Stimulated activated CD8-positive, alpha-beta memory T cell treated with anti-CD3 and anti-CD28 coated beads, Interleukin-7, amount 100 ng/mL, for 24 hours (primary cell): ENCODE results near the gene FAM174C.

ENCODE experiments used
- DNase-seq: peaks from one replicate; pipeline ENCODE4 v3.0.0-alpha.2; 2020; ENCODE audit warnings: low read depth

FAM174C gene

DNA sequence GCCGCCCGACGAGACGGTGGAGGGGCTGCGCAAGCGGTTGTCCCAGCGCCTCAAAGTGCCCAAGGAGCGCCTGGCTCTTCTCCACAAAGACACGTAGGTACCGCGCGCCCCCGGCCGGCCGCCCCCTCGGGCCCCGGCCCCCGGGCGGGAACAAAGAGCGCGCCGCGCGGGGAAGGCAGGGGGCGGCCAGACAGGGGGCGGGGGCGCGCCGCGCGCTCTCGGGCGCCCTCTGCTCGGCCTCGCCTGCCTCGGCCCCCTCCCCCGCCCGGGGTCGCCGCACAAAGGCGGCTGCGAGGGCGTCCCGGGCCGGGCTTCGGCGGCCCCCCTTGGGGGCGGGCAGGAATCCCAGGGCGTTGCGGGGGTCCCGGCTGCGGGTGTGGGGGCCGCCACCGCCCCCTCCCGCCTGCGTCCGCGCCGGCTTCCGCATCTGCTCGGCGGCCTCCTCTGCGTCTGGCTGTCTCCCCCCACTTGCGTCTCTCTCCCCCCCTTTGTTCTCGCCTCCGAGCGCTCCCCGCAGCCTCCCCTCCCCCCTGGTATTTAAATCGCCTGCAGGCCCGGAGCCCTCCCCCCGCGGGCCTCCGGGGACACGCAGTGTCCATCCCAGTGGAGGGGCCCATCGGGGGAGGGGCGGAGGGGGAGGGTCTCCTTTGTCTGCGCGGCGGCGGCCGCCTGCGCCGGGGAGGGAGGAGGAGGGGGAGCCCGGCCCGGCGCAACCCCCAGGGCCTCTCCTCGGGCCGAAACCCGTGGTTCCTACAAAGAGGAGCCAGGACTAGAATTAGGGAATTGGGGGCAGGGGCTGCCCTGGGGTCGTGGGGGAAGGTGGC is 24.7 kb upstream of the FAM174C start:
- no peak for DNase-seq

DNA sequence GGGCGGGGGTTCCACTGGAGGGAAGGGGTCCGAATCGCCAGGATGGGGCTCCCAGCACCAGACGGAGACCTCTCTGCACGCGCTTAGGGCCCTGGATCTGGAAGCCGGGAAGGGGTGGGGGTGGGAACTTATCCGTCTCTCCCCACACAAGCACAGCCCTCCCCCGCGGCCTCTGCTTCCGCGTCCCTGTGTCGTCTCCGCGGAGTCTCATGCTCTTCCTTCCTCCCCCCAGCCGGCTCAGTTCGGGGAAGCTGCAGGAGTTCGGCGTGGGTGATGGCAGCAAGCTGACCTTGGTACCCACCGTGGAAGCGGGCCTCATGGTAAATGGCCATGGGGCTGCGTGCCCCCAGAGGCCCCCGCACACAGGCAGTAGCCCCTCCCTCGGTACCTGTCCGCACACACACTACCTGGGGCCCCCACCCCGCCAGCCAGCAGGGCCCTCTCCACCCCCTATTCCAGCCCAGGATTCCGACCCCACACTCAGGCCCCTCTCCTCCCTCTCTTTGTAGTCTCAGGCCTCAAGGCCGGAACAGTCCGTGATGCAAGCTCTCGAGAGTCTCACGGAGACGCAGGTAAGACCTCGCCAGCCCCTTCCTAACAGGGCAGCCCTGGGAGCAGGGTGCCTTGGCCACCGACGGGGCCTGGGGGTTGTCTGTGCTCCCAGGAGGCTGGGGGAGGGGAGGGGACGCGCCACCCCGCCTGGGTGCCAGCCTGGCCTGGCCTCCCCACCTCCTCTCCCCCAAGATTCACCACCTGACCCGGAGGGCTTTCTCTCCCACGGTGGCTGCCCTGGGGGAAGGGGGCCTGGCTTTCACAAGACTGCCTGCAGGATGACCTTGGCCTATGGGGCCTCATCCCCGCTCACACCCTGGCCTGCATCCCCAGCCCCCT is 23.8 kb upstream of the FAM174C start:
- DNase-seq: no peak

DNA sequence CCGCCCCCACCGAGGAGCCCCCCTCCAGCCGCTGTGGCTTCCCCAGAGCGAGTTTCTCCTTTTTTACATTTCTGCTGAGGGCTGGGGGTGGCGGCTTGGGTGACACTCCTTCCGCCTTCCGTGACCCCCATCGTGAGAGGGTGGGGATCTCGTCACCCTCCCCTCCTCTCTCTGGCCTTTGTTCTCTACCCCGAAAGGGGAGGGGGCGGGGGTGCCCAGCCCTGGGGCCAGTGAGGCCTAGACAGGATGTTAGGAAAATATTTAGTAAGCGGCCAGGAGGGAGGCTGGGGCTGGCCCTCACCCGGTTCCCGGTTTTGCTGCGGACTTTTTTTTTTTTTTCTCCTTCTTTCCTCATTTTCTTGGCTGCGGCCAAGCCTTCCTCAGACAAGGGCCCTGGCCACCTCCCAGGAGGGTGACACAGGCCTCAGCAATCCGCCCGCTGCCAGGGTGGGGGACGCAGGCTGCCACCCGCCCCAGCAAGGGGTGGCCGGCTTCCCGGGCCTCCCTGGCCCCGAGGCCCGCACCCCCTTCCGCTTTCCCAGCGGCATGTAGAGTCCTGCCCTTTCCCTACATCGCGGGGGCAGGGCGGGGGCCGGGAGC is 23.0 kb upstream of the FAM174C start:
- no peak for DNase-seq

DNA sequence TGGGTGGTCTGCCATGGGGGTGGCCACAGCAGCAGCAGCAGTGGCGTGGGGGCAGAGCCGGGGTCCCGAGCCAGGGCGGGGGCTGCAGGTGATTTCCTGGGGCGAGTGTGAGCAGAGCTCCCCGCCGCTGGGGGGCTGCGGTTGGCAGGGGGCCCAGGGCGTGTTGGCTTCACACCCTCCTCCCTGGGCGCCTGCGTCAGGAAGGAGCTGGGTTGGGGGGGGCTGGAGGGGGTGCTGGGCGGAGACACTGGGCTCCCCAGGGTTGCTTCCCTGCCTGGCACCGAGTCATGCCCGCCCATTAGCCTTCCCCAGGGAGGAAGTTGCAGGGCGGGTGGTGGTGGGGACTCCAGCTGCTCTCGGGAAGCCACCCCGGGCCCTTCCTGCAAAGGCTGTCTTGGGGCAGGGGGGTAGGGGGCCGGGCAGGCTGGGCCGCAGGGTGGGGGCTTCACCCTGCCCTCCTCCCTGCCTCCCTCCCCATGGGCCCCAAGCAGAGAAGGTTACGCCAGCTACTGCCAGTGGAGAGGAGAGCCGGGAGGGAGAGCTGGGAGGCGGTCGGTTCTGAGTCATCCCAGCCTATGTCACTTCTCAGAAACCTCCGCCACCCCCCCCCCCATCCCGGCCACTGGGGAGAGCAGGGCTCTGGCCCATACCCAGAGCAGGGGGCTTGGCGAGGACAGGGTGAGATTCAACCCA is 22.4 kb upstream of the FAM174C start:
- no peak for DNase-seq

DNA sequence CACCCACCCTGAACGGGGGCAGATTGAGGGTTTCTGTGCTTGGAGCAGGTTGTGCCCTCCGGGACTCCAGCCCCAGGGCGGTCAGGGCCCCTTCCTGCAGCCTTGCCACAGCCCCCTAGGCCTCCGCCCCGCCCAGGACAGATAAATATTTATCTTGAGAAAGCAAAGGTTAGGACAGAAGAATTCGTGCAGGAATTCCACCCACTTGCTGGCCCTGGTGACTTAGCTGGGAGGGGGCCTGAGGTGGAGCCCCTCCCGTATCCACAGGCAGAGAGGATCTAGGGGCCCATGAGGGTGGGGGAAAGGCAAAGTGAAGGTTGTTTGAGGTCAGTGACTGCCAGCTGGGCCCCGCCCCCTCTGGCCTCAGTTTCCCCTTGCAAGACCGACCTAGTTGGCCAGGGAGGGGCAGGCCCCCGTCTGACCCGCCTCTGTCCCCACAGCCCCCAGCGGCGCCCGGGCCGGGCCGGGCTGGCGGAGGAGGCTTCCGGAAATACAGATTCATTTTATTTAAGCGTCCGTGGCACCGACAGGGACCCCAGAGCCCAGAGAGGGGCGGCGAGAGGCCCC is 21.7 kb upstream of the FAM174C start:
- DNase-seq: no peak

DNA sequence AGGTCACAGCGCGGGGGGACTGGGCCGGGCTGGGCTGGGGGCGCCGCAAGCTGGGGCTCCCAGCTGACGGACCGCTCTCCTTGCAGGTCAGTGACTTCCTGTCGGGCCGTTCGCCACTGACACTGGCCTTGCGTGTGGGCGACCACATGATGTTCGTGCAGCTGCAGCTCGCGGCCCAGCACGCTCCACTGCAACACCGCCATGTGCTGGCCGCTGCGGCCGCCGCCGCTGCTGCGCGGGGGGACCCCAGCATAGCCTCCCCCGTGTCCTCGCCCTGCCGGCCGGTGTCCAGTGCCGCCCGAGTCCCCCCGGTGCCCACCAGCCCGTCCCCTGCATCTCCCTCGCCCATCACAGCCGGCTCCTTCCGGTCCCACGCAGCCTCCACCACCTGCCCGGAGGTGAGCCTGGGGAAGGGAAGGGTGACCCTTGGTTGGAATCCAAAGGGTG is 21.2 kb upstream of the FAM174C start:
- no peak for DNase-seq

DNA sequence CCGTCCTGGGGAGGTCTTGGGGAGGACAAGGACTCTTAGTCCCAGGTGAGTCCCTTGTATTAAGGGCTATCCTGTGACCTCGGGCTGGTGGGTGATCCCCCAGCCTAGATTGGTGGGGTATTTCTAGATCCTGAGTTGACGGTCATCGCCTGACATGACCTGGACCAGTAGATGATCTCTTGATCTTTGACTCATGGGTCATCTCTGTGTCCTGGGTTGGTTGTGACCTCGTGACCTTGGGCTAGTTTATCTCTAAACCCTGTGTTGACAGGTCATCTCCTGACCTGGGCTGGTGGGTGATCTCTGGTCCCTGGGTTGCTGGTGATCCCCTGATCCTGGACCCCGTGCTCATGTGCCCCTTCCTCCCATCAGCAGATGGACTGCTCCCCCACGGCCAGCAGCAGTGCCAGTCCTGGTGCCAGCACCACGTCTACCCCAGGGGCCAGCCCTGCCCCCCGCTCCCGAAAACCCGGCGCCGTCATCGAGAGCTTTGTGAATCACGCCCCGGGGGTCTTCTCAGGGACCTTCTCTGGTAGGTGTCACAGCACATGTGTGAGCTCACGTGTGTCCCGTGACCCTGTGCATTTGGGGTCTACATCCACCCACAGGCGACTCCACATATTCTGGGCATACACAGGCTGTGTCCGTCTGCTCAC is 20.7 kb upstream of the FAM174C start:
- no peak for DNase-seq

DNA sequence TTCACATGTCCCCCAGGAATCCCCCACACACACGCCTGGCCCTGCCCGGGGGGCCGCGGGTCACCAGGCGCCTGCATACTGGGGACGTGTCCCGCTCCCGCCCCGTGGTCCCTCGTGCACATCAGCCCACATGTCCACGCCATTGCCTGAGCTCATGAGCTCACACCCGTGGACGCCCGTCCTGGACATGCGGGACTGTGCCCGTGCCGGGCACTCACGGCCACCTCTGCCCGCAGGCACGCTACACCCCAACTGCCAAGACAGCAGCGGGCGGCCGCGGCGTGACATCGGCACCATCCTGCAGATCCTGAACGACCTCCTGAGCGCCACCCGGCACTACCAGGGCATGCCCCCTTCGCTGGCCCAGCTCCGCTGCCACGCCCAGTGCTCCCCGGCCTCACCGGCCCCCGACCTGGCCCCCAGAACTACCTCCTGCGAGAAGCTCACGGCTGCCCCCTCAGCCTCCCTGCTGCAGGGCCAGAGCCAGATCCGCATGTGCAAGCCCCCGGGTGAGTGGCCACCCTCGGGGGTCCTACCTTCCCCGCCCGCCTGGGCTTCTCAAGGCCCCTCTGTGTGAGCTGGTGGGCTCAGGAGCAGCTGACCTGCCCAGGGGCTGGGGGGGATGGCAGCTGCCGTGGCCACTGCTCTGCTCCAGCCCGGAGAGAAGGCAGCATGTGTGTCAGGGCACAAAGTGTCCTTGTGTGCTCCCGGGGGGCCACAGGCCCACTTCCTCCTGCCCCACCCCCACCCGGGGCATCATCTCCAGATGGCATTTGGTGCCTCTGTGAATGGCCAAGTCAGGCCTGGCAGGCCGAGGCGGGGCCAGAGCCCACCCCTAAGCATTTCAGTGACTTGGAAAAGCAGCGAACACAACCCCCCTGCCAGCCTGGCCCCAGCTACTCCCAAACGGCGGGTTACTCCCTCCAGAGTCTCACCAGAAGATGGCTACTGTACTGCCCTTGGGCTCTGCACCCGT is 19.9 kb upstream of the FAM174C start:
- no peak for DNase-seq

DNA sequence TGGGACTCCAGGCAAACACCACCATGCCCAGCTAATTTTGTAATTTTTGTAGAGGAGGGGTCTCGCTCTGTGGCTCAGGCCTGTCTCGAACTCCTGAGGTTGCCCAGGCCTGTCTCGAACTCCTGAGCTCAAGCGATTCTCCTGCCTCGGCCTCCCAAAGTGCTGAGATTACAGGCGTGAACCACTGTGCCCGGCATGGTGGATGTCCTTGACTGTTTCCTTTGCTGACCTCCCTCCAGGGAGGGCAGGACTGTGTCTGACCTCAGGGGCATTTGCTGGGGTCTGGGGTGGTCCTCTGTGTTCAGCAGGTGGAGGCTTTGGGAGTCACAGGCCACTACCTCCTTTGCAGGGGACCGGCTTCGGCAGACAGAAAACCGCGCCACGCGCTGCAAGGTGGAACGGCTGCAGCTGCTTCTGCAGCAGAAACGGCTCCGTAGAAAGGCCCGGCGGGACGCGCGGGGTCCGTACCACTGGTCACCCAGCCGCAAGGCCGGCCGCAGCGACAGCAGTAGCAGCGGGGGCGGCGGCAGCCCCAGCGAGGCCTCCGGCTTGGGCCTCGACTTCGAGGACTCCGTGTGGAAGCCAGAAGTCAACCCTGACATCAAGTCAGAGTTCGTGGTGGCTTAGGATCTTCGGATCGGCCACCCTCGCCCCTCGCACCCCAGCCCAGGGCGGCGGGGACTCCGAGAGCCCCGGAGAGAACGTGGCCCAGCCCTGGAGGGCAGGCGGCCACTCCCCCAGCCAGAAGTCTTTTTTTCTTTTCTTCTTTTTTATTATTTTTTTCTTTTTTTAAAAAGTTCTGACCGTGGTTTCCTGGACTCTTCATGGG is 18.5 kb upstream of the FAM174C start:
- DNase-seq: no peak

DNA sequence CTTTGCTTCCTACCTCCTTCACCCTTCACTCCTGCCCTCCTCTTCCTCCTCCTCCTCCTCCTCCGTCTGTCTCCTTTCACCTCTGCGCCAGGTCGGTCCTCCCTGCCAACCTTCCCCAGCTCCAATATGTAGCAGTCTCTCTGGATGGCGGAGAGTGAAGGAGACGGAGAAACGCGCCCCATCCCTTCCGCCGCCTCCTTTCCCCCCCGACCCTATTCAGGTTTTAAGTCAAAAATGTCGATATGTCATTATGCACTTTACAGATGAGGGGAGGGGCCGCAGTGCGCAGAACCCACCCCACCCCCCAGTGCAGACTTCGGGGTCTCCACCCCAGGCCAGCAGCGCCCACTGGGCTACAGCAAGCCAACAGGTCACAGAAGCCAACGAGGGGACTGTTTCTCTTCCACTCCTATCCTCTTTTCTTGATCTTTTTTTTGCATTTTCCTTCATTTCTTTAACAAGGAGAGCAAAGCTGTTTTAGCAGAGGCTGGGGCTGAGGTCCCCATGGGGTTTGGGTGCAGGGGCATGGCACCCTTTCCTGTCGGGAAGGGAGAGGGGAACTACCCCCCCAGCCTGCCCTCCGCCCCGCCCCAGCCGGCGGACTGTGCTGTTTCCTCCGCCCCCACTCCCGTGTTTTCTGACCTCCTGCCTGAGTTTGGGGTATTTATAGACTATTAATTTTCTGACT is 17.7 kb upstream of the FAM174C start:
- no peak for DNase-seq

DNA sequence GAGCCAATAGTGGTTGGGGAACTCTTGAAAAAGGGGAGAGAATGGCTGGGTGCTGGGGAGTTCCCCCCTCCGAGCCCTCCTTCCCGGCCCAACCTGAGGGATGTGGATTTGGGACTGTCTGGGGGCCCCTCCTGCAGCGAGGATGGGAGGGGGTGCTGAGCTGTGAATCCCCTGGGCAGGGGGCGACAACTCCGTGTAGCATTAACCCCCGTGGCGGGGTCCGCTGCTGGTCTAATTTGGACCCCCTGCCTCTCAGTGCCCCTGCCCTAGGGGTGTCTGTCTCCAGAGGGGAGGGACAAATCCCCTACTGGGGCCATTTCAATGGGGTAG is 17.2 kb upstream of the FAM174C start:
- DNase-seq: no peak

DNA sequence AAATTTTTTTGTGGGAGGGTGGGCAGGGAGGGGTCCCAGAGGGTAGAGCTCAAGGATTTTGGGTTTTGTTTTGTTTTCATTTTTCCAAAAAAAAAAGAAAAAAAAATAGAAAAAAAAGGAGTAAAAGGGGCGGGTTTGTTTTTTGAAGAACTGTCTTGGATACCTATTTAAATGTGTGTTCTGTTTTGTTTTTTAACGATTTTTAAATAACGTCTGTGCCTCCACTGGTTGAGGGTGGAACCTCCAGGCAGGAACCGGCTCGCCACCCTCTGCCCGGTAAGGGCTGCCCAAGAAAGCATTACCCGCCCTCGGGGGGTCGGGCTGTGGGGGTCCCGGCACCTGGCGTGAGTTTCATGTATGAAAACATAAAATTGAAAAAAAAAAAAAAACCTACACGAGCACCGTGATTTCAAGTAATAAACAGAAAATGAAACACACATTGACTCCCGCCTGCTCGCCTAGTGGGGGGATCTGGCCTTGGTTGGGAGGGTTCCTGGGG is 16.6 kb upstream of the FAM174C start:
- no peak for DNase-seq

DNA sequence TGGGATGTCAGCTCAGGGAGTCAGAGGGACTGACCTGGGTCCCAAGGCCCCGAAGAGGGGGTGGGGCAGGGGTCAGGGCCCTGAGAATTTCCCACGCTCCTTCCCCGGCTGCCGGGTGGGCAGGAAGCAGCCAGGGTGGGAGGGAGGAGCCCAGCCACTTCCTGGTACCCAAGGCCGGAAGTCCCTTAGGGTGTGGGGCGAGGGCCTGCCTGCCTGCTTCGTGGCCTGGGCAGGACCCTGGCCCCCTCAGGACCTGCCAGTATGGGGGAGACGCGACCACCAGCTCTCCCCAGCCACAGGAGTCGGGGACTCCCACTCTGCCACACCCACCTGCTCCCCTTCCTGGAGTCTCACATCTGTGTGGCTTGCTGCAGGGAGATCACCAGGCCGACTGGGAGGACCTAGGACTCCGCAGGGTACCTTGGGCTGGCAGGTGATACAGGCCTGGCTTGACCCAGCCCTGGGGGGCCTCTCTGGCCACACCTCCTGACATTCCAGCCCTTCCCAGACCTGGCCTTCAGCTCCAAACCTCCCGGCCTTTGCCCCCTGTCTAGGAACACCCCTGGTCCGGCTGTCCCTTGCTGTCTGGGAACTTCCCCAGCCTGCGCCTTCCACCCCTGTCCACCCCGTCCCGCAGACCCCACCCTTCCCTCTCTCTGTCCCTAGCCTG is 16.0 kb upstream of the FAM174C start:
- DNase-seq: no peak

DNA sequence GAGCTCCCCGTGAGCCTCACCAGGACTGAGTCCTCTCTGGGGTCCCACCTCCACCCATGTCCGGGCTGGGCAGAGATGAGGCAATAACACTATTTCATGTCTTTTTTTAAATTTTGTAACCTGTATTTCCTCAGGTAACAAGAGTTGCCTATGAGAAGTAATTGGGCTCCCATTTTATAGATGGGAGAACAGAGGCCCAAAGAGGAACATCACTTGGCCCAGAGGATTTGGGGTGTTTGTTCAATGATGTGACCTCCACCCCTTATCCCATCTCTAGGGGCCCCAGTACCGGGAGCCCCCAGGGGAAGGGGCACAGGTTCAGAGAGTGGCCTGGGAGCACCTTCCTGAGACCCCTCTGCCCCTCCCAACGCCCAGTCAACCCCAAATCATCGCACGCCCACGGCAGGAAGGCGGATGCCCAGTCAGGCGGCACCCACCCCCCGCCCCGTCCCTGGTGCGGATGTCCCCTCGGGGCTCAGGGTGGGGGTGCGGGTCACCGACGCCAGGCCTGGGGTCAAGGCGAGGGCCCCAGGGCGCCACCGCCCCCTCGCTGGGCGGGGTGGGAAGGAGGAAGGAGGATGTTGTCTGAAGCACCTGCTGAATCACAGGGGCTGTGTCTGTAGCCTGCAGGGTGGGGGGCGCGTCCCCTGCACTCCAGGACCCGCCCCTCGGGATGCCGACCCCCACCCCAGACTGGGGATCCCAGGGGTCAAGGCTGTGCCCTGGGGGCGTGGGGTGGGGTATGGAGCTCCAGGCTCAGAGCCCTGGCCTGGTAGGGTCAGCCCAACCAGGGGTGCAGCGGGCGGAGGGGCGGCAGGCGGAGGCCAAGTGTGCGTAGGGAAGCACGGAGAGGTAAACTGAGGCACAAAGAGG is 15.2 kb upstream of the FAM174C start:
- DNase-seq: no peak

DNA sequence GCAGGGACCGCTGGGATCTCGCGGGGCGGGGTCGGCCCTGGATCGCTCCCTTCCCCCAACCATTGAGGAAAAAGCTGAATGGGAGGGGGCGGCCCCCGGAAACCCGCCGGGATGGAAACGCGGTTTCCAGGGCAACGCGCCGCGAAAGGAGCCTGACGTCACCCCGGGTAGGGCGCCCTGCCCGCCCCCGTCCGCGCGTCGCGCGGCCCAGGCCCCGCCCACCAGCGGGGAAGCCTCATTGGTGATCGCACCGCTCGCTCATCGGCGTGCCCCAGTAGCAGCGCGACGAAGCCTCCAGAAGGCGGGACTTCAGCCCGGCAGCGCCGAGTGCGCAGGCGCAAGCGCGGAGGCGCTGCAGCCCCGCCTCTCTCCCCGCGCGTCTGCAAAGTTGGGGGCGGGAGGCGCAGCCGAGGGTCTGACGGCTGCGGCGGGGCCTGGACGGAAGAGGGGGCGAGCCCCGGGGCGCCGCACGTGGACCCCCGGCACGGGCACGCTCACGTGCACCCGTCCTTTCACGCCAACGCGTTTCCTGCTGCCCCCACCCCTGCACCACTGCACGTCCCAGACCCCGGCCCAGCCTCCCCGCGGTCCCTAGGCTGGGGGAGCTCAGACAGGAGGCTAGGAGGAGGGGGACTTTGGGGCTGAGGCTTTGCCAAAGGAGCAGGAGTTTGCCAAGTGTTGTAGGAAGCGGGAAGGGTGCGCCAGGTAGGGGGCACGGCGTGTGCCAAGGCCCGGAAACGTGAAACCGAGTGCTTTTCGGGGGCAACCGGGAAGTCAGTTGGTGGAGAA is 14.4 kb upstream of the FAM174C start:
- peak; percentile 90 for DNase-seq

DNA sequence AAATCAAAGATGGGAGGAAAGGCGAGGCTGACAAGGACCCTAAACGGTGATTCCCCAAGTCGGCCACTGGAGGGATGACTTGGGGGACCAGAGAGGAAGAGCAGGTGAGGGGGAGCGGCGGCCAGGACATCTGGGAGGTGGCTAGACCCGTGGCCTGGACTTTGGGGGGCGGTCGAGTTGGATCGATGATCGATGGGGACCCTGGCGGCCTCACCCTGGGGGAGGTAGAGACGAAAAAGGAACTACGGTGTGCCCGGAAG is 13.9 kb upstream of the FAM174C start:
- DNase-seq: no peak
